ENCODE measurements around the gene TRIO.

GRCh38 chr5:14425559-14425958, 282.4 kb downstream of the TRIO start:
- TF ChIP-seq CTCF (IDR thresholded peaks at IDR 0.05; ENCODE audit: low read depth, low read length, poor library complexity, severe bottlenecking) (no peak), EZH2phosphoT487 (IDR thresholded peaks at IDR 0.05; ENCODE audit: borderline replicate concordance, low read length) (no peak)
